Neuronal stem cell (in vitro differentiated cells): ENCODE data around the gene PRKAG1.

Source experiments
- DNase-seq: peaks from one replicate; pipeline ENCODE4 v3.0.0-alpha.2; 2013; ENCODE audit warnings: low spot score
- H2AFZ ChIP-seq: one replicate; pipeline ENCODE4 v1.6.1; 2013; ENCODE audit warnings: mild to moderate bottlenecking, low read length, inconsistent platforms
- H2AK5ac ChIP-seq: 2 replicates; pipeline ENCODE4 v1.6.1; 2013; ENCODE audit warnings: low read depth, mild to moderate bottlenecking, inconsistent platforms, low read length, moderate library complexity, mixed read lengths
- H2BK120ac ChIP-seq: 2 replicates; pipeline ENCODE4 v1.6.1; 2013; ENCODE audit warnings: low read depth, mild to moderate bottlenecking, inconsistent platforms, low read length, moderate library complexity, mixed read lengths
- H2BK12ac ChIP-seq: one replicate; pipeline ENCODE4 v1.6.1; 2013; ENCODE audit warnings: low read length, inconsistent platforms
- H2BK15ac ChIP-seq: 2 replicates; pipeline ENCODE4 v1.6.1; 2013; ENCODE audit warnings: mild to moderate bottlenecking, low read length, inconsistent platforms, mixed read lengths
- H2BK5ac ChIP-seq: one replicate; pipeline ENCODE4 v1.6.1; 2013; ENCODE audit warnings: inconsistent platforms, mild to moderate bottlenecking, low read length, moderate library complexity
- H3K14ac ChIP-seq: one replicate; pipeline ENCODE4 v1.6.1; 2013; ENCODE audit warnings: low read length, inconsistent platforms
- H3K18ac ChIP-seq: 2 replicates; pipeline ENCODE4 v1.6.1; 2013; ENCODE audit warnings: low read length, inconsistent platforms
- H3K23ac ChIP-seq: 2 replicates; pipeline ENCODE4 v1.6.1; 2013; ENCODE audit warnings: low read depth, mild to moderate bottlenecking, mixed read lengths, low read length, inconsistent platforms; ENCODE audit not compliant: poor library complexity
- H3K27ac ChIP-seq: replicated peaks from 3 replicates; pipeline ENCODE4 v1.5.1; 2013; ENCODE audit warnings: low read length, inconsistent platforms
- H3K27me3 ChIP-seq, 3 experiments: 2 replicates each; pipeline ENCODE4 v1.6.1; 2013; ENCODE audit warnings: low read length in 3 of 3, mild to moderate bottlenecking in 2 of 3, inconsistent platforms in 1 of 3, low read depth in 1 of 3, mixed read lengths in 1 of 3, moderate library complexity in 1 of 3; ENCODE audit not compliant: control insufficient read depth in 3 of 3, insufficient read depth in 3 of 3
- H3K36me3 ChIP-seq, 2 donors: replicated peaks in 1 of 2; 2 replicates each; pipeline ENCODE4 v1.6.1; 2013; ENCODE audit warnings: low read length in 2 of 2; ENCODE audit not compliant: control insufficient read depth in 2 of 2, insufficient read depth in 2 of 2
- H3K4ac ChIP-seq: 2 replicates; pipeline ENCODE4 v1.6.1; 2013; ENCODE audit warnings: inconsistent platforms, mild to moderate bottlenecking, low read length, moderate library complexity
- H3K4me1 ChIP-seq, 2 donors: 1 replicate in 1 of 2; 2 replicates in 1 of 2; pipeline ENCODE4 v1.6.1; 2013; ENCODE audit warnings: low read length in 2 of 2, low read depth in 1 of 2; ENCODE audit not compliant: control insufficient read depth in 2 of 2, insufficient read depth in 1 of 2
- H3K4me2 ChIP-seq: one replicate; pipeline ENCODE4 v1.6.1; 2013; ENCODE audit warnings: mild to moderate bottlenecking, low read length, inconsistent platforms; ENCODE audit not compliant: insufficient read depth, poor library complexity, severe bottlenecking
- H3K4me3 ChIP-seq, 2 donors: 2 replicates each; pipeline ENCODE4 v1.5.1; 2013; ENCODE audit warnings: low read length in 2 of 2, mild to moderate bottlenecking in 2 of 2, inconsistent platforms in 1 of 2, moderate library complexity in 1 of 2
- H3K79me1 ChIP-seq: one replicate; pipeline ENCODE4 v1.6.1; 2013; ENCODE audit warnings: low read depth, mild to moderate bottlenecking, inconsistent platforms, low read length, moderate library complexity
- H3K9ac ChIP-seq: one replicate; pipeline ENCODE4 v1.6.1; 2013; ENCODE audit warnings: mild to moderate bottlenecking, low read depth, low read length, inconsistent platforms; ENCODE audit not compliant: poor library complexity
- H3K9me3 ChIP-seq, 2 donors: replicated peaks in 1 of 2; 2 replicates each; pipeline versions ENCODE3 to v1.6.1; 2013; ENCODE audit warnings: low read length in 2 of 2, mild to moderate bottlenecking in 2 of 2, inconsistent platforms in 1 of 2, low read depth in 1 of 2, mixed read lengths in 1 of 2, moderate library complexity in 1 of 2; ENCODE audit not compliant: control insufficient read depth in 2 of 2, insufficient read depth in 1 of 2
- H4K8ac ChIP-seq: one replicate; pipeline ENCODE4 v1.6.1; 2013; ENCODE audit warnings: low read depth, mild to moderate bottlenecking, inconsistent platforms, low read length, moderate library complexity
- H4K91ac ChIP-seq: one replicate; pipeline ENCODE4 v1.6.1; 2013; ENCODE audit warnings: low read length, low read depth, mild to moderate bottlenecking, inconsistent platforms; ENCODE audit not compliant: poor library complexity
- WGBS, 2 donors: extraction: QIAGEN DNeasy Blood & Tissue Kit; methylation state at CpG; one replicate each; pipeline ENCODE4 v1.1.7; 2013; ENCODE audit warnings: missing lambda C conversion rate in 2 of 2, mixed read lengths in 1 of 2; ENCODE audit not compliant: insufficient read length in 2 of 2, insufficient replicate concordance in 1 of 2; ENCODE audit errors: extremely low coverage in 2 of 2; 5-methylcytosine and 5-hydroxymethylcytosine counted together

PRKAG1 gene

GRCh38 chr12:49030119-49030518, 11.5 kb upstream of the PRKAG1 start:
- no peaks in the 10 kb centered on the region for H3K9me3 ChIP-seq
- no peak overlapping the region for H2AFZ ChIP-seq
- H2BK5ac ChIP-seq = no peak overlapping the region
- H3K9ac ChIP-seq = no peak overlapping the region
- no peak overlapping the region for H4K91ac ChIP-seq
- no peak overlapping the region for H2BK15ac ChIP-seq
- no peak overlapping the region for H3K4me2 ChIP-seq
- no peak overlapping the region for H3K14ac ChIP-seq
- WGBS, 2 donors = no CpG with 5 or more reads among the region's 8 CpGs
- no peak overlapping the region for H3K23ac ChIP-seq
- H2BK120ac ChIP-seq = no peak overlapping the region
- no peaks in the 10 kb centered on the region for H3K27me3 ChIP-seq
- H3K18ac ChIP-seq = no peak overlapping the region
- H4K8ac ChIP-seq = peak overlapping the region; percentile 31
- H2BK12ac ChIP-seq = no peak overlapping the region
- no peak overlapping the region for H3K27ac ChIP-seq
- peaks cover 7% of the 10 kb centered on the region for H3K79me1 ChIP-seq
- no peak overlapping the region for H3K4me3 ChIP-seq
- no peaks in the 10 kb centered on the region for H3K4me1 ChIP-seq
- no peak overlapping the region for H2AK5ac ChIP-seq
- H3K4ac ChIP-seq = no peak overlapping the region
- H3K36me3 ChIP-seq = peaks cover 83 to 99% of the 10 kb centered on the region in 2 donors
- no peak for DNase-seq

GRCh38 chr12:49028666-49029275, 10.2 kb upstream of the PRKAG1 start:
- H2BK5ac ChIP-seq = no peak overlapping the region
- no peaks in the 10 kb centered on the region for H3K27me3 ChIP-seq
- H4K91ac ChIP-seq = no peak overlapping the region
- H2AK5ac ChIP-seq = no peak overlapping the region
- no peak overlapping the region for H3K18ac ChIP-seq
- no peak overlapping the region for H2BK120ac ChIP-seq
- no peak overlapping the region for H2AFZ ChIP-seq
- H3K36me3 ChIP-seq = peaks cover 79 to 99% of the 10 kb centered on the region in 2 donors
- H2BK15ac ChIP-seq = no peak overlapping the region
- no peak overlapping the region for H3K14ac ChIP-seq
- H3K4me1 ChIP-seq = no peaks in the 10 kb centered on the region
- DNase-seq = no peak
- H3K9ac ChIP-seq = no peak overlapping the region
- no peaks in the 10 kb centered on the region for H3K9me3 ChIP-seq
- H3K27ac ChIP-seq = no peak overlapping the region
- H2BK12ac ChIP-seq = no peak overlapping the region
- no peak overlapping the region for H3K4ac ChIP-seq
- H4K8ac ChIP-seq = no peak overlapping the region
- no peak overlapping the region for H3K4me3 ChIP-seq
- H3K23ac ChIP-seq = no peak overlapping the region
- H3K4me2 ChIP-seq = no peak overlapping the region
- H3K79me1 ChIP-seq = peaks cover 6% of the 10 kb centered on the region
- WGBS, 2 donors = no CpG with 5 or more reads among the region's 10 CpGs

DNA sequence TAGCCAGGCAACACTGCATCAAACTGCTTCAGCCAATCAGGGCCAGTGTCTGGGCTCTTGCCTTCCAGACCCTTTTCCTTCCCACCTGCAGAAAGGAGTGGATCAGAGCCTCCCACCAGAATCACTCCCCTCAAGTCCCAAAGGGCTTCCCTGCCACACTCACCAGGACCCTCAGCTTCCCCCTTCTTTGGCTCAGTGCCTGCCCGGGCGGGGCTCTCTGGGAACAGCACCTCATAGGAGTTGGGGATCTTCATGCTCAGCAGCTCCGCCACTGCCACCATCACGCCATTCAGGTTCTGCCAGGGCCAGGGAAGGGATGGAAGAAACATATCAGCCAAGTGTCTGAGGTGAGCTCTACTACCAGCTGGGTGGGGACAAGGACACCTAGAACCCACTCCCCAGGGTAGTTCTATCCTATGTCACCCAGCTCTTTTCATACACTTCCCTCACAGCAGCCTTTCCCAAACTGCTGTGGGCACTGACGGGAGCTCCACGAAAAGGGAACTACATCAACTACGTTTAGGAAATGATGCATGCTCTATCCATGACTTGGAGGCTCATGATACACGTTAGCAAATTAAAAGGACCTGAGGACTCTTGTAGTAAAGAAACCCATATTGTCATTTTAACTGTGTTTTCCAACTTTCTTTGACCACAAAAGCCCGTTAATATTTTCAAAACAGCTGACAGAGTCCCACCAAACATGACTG, 9.4 kb upstream of the PRKAG1 start:
- no peak overlapping the region for H4K8ac ChIP-seq
- H3K23ac ChIP-seq = no peak overlapping the region
- no peak overlapping the region for H4K91ac ChIP-seq
- no peak overlapping the region for H3K4me3 ChIP-seq
- no peak overlapping the region for H2BK12ac ChIP-seq
- H3K79me1 ChIP-seq = peaks cover 6% of the 10 kb centered on the region
- no peaks in the 10 kb centered on the region for H3K4me1 ChIP-seq
- H3K18ac ChIP-seq = no peak overlapping the region
- no peak overlapping the region for H2BK15ac ChIP-seq
- H2BK5ac ChIP-seq = no peak overlapping the region
- no CpG with 5 or more reads among the region's 9 CpGs for WGBS, 2 donors
- H2BK120ac ChIP-seq = no peak overlapping the region
- H2AFZ ChIP-seq = no peak overlapping the region
- H3K4ac ChIP-seq = no peak overlapping the region
- no peak for DNase-seq
- no peak overlapping the region for H3K27ac ChIP-seq
- H2AK5ac ChIP-seq = no peak overlapping the region
- H3K36me3 ChIP-seq = peaks cover 77 to 99% of the 10 kb centered on the region in 2 donors
- H3K14ac ChIP-seq = no peak overlapping the region
- no peaks in the 10 kb centered on the region for H3K27me3 ChIP-seq
- no peak overlapping the region for H3K4me2 ChIP-seq
- H3K9me3 ChIP-seq = no peaks in the 10 kb centered on the region
- no peak overlapping the region for H3K9ac ChIP-seq

DNA sequence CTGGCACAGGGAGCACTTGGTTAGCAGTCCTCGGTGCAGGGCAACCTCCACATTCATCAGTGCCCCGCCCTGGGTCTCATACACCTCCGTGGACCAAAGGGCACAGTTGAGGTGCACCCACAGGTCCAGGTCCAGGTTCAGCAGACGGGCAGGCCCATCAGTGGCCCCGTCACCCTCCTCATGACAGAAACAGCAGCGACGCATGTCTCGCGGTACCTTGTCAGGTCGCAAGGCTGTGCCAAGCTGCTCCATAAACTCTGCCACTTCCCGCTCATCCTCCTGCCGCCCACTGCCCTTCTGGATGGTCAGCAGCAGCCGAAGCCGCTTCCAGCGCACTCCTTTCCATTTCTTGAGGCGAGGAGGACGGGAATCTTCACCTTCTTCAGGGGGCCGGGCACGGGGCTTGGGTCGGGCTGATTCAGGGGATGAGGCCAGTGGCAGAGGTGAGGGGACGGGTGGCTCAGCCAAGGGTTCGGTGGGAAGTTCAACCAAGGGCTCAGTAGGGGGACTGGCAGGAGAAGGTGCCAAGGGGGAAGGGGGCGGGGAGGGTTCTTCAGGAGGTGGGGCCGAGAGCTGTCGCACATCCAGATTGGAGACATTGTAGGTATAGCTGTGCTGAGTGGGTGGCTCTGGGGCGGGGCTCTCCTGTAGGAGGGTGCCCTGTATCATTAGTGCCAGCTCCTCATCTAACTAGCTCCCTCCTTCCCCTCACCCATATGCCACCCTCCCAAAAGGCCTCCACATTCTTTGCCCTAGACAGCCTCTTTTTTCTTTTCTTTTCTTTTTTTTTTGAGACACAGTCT, 8.3 kb upstream of the PRKAG1 start:
- H4K8ac ChIP-seq = no peak overlapping the region
- no peak overlapping the region for H3K4ac ChIP-seq
- no CpG with 5 or more reads among the region's 26 CpGs for WGBS, 2 donors
- DNase-seq = no peak
- no peak overlapping the region for H3K4me2 ChIP-seq
- peak overlapping the region; percentile 50 for H3K9ac ChIP-seq
- no peak overlapping the region for H2BK15ac ChIP-seq
- no peak overlapping the region for H2BK12ac ChIP-seq
- H2BK5ac ChIP-seq = no peak overlapping the region
- H3K27ac ChIP-seq = no peak overlapping the region
- no peak overlapping the region for H3K4me3 ChIP-seq
- H3K9me3 ChIP-seq = peaks cover 0 to 2% of the 10 kb centered on the region in 2 donors
- H2AFZ ChIP-seq = no peak overlapping the region
- H3K27me3 ChIP-seq = no peaks in the 10 kb centered on the region
- H3K79me1 ChIP-seq = peaks cover 4% of the 10 kb centered on the region
- peaks cover 77 to 99% of the 10 kb centered on the region in 2 donors for H3K36me3 ChIP-seq
- H3K23ac ChIP-seq = peak overlapping the region; percentile 17
- no peak overlapping the region for H3K18ac ChIP-seq
- H4K91ac ChIP-seq = no peak overlapping the region
- no peak overlapping the region for H2BK120ac ChIP-seq
- no peaks in the 10 kb centered on the region for H3K4me1 ChIP-seq
- no peak overlapping the region for H3K14ac ChIP-seq
- H2AK5ac ChIP-seq = no peak overlapping the region
